Pancreas (tissue), 10 donors: ENCODE data around the gene ADAM15. TPM values are rescaled to one million over a fixed set of nuclear protein-coding genes. Genes with fewer than 3 reads are reported as not detected.

Experiments used
- ATAC-seq, 4 donors: fragments of 200-7000 bp; cut with Tn5 transposase; one replicate each; pipeline versions ENCODE4 v1.8.0 to v1.9.1; 2020; ENCODE audit warnings: mild to moderate bottlenecking in 4 of 4, moderate library complexity in 4 of 4
- DNase-seq, 6 donors: peaks; one replicate each; pipeline ENCODE4 v3.0.0-alpha.2; 2020
- FAIRE-seq: peaks from 2 replicates; lab custom pipeline; 2012; peaks lifted over from hg19 to GRCh38; lab: Jason Lieb, UNC
- H3K27ac ChIP-seq, 4 donors: fragments of 200-600 bp; sonication (generic); 1 replicate in 3 of 4; 2 replicates in 1 of 4; pipeline versions ENCODE4 v1.5.0 to v1.8.0; 2020
- H3K27me3 ChIP-seq, 4 donors: fragments of 200-600 bp; one replicate each; pipeline ENCODE4 v1.8.0; 2021
- H3K36me3 ChIP-seq, 3 donors: fragments of 200-600 bp; sonication (generic) in 1 of 3; one replicate each; pipeline versions ENCODE4 v1.5.0 to v1.8.0; 2020 to 2021
- H3K4me1 ChIP-seq, 3 donors: fragments of 200-600 bp; one replicate each; pipeline ENCODE4 v1.8.0; 2021
- H3K4me3 ChIP-seq, 4 donors: fragments of 200-600 bp; sonication (generic) in 2 of 4; one replicate each; pipeline versions ENCODE4 v1.5.0 to v1.8.0; 2020 to 2021
- H3K9me3 ChIP-seq, 4 donors: fragments of 200-600 bp; one replicate each; pipeline ENCODE4 v1.8.0; 2021
- WGBS, 2 donors: extraction: QIAGEN DNeasy Blood & Tissue Kit; methylation state at CpG; one replicate each; pipeline ENCODE4 v1.1.7; 2013; 5-methylcytosine and 5-hydroxymethylcytosine counted together
- intact Hi-C, 3 donors: fragments of 100-400 bp; cut with DNase I; formaldehyde crosslinking; loops; one replicate each; pipeline versions ENCODE4 v1.11.1 to v1.14.2; 2022
- polyA plus RNA-seq, 2 donors: library from polyadenylated mRNA; stranded (reverse); fragments of 200-250 nt; gene quantifications; one replicate each; pipeline ENCODE4 v1.2.3, GENCODE V29; 2013
- total RNA-seq, 6 donors: library from RNA; stranded (reverse); fragmentation: NEBNext Ultra II Directional in 4 of 6; extraction: Animal tissue kit (Norgen Biotek cat#: 25700) in 4 of 6; gene quantifications; one replicate each; pipeline versions ENCODE4 v1.2.1 to v1.2.4, GENCODE V29; 2021 to 2023
- TF ChIP-seq, protein P1 (sequence below), 4 donors: fragments of 200-600 bp; sonication (generic) in 3 of 4; IDR thresholded peaks; one replicate each; pipeline versions ENCODE4 v1.5.0 to v1.8.0; 2021; ENCODE audit warnings: antibody characterized with exemption in 4 of 4
- donor health status: healthy with polysubstance abuse.
- donor health status: DM: no; HTN: no; CAD: no; lungs with moderate emphysema.
- donor health status: DM: no; HTN: no; CAD: no.
- donor health status: control.
- donor health status: control.
- donor health status: Bipolar disorder and iron deficiency.
- donor health status: DM: yes; HTN: yes; CAD: no.
- donor health status: DM: no; HTN: no; CAD: no.
- donor health status: DM: no; HTN: no; CAD: no.
- donor health status: DM: yes; HTN: yes; CAD: no.

ADAM15 gene
- total and polyA plus RNA-seq, 8 donors, result 23.7 to 125 (median 35.2) TPM

DNA sequence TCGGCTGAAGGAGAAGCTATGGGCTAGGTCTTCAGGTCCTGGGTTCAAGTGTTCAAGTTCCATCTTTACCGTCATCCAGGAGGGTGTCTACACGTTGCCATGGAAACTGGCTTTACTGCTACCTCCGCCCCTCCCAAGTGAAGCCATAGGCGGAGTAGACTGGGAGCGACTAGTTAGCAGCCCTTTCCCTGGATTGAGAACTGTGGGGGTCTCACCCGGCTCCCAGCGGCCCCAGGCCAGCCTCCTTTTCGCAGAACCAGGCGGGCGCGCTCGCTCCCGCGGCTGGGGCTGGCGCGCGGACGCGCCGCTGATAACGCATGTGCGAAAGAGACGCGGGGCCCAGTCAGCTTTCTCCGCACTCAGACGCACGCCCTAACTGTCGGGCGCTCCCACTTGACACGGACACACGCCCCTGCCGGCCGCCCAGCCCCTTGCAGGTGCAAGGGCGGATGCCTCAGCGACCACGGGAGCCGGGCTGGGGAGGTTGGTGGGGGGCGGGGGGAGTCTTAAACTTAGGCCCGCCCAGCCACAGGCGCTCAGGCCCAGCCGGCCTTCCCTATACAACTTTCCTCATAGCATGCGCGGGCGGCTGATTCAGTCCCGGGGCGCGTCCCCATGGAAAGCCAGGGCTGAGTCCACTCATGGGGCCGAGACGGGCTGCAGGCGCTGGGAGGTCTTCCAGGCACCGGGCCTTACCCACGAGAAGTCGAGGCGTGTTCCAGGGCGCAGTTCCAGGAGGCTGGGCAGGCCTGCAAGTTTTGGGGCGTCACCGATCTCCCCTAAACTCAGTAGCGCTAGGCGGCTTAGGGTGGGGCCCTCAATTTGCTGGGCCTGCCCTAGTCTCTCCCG is 19.8 kb downstream of the ADAM15 start:
- DNase-seq (peak in 5 of 6 donors; percentile 68 to 89 (median 77)), FAIRE-seq (no peak), ATAC-seq (peak; percentile 84 to 90 (median 90))

DNA sequence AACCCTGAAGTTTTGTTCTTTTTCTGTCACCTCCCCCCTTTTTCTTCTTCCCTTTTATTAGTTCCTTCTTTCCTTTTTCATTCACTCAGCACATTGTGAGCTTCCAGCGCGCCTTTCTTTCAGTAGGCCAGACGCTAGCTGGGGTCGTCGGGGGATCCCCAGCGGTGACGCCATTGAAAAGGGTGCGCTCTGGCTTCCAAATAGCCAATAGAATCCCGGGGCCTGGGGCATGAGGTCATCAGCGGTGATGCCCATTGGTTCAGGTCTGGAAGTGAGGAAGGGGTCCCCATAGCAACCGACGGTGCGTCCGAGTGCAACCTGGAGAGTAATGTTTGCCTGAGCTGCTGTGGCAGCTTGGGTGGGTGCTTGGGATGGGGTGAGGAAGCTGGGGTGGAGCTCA is 20.6 kb downstream of the ADAM15 start:
- ATAC-seq (no peak), DNase-seq (peak in 2 of 6 donors; percentile 16 to 52), FAIRE-seq (no peak)
- TF ChIP-seq, protein P1, sequence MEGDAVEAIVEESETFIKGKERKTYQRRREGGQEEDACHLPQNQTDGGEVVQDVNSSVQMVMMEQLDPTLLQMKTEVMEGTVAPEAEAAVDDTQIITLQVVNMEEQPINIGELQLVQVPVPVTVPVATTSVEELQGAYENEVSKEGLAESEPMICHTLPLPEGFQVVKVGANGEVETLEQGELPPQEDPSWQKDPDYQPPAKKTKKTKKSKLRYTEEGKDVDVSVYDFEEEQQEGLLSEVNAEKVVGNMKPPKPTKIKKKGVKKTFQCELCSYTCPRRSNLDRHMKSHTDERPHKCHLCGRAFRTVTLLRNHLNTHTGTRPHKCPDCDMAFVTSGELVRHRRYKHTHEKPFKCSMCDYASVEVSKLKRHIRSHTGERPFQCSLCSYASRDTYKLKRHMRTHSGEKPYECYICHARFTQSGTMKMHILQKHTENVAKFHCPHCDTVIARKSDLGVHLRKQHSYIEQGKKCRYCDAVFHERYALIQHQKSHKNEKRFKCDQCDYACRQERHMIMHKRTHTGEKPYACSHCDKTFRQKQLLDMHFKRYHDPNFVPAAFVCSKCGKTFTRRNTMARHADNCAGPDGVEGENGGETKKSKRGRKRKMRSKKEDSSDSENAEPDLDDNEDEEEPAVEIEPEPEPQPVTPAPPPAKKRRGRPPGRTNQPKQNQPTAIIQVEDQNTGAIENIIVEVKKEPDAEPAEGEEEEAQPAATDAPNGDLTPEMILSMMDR (IDR thresholded peaks at IDR 0.05), result no peak
- WGBS, 2 donors, result 75 to 77% methylated on average over 14 of the region's 14 CpGs
- Histone ChIP-seq H3K36me3 (no peaks in the 10 kb centered on the region), H3K9me3 (no peaks in the 10 kb centered on the region), H3K27me3 (no peaks in the 10 kb centered on the region), H3K27ac (no peak overlapping the region), H3K4me3 (no peak overlapping the region), H3K4me1 (peaks cover 0 to 7% (median 0%) of the 10 kb centered on the region in 3 donors)
- intact Hi-C loops, result no loop called here

More for the DNA sequence above, 19.8 kb downstream of the ADAM15 start:
- intact Hi-C loops, result no loop called here
- Histone ChIP-seq H3K9me3 (no peaks in the 10 kb centered on the region), H3K27me3 (no peaks in the 10 kb centered on the region), H3K27ac (no peak overlapping the region), H3K36me3 (no peaks in the 10 kb centered on the region), H3K4me3 (peak overlapping the region; percentile 1 to 47 (median 16)), H3K4me1 (peaks cover 0 to 7% (median 0%) of the 10 kb centered on the region in 3 donors)
- WGBS, 2 donors, result 10 to 11% methylated on average over 60 to 61 of the region's 61 CpGs
- TF ChIP-seq, protein P1 (IDR thresholded peaks at IDR 0.05), result peak in 3 of 4 donors; percentile 14 to 37 (median 31)

DNA sequence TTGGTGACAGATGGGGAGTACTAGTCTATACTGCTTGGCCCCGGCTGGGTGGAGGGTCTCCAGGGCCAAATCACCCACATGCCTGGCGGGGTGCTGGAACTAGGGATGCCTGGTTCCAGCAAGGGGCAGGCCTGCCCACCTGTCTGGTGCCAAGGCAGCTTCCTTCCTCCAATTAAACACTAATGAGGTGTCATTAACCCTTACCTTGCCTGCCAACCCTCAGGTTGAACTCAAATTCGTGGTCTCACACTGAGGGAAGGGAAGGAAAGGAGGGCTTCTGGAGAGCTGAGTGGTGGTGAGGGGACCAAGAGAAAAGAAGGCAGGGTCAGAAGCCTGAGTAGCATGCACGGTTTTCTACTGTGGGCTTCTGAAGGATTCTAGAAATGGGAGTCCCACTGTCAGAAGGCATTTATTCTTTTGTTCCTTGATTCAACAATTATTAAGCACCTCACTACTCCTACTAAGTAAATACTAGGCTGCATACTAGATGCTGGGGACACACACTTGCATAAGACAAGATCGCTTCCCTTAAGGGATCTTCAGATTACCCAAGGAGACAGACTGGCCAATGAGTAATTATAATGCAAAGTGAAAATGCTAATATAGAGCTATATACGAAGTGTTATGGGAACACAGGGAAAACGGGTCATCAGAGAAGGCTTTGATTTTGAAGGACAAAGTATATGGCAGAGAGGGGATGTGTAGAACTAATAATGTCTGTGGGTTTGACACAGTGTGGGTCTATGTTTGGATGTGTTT is 21.6 kb downstream of the ADAM15 start:
- H3K27me3 ChIP-seq, result no peaks in the 10 kb centered on the region
- TF ChIP-seq, protein P1 (IDR thresholded peaks at IDR 0.05), result no peak
- DNase-seq, result peak in 2 of 6 donors; percentile 17 to 29
- peaks cover 0 to 7% (median 0%) of the 10 kb centered on the region in 3 donors for H3K4me1 ChIP-seq
- no peaks in the 10 kb centered on the region for H3K9me3 ChIP-seq
- H3K4me3 ChIP-seq, result no peak overlapping the region
- intact Hi-C loops, result no loop called here
- no peak for ATAC-seq
- FAIRE-seq, result no peak
- WGBS, 2 donors, result 57 to 62% methylated on average over 7 of the region's 7 CpGs
- no peak overlapping the region for H3K27ac ChIP-seq
- no peaks in the 10 kb centered on the region for H3K36me3 ChIP-seq

DNA sequence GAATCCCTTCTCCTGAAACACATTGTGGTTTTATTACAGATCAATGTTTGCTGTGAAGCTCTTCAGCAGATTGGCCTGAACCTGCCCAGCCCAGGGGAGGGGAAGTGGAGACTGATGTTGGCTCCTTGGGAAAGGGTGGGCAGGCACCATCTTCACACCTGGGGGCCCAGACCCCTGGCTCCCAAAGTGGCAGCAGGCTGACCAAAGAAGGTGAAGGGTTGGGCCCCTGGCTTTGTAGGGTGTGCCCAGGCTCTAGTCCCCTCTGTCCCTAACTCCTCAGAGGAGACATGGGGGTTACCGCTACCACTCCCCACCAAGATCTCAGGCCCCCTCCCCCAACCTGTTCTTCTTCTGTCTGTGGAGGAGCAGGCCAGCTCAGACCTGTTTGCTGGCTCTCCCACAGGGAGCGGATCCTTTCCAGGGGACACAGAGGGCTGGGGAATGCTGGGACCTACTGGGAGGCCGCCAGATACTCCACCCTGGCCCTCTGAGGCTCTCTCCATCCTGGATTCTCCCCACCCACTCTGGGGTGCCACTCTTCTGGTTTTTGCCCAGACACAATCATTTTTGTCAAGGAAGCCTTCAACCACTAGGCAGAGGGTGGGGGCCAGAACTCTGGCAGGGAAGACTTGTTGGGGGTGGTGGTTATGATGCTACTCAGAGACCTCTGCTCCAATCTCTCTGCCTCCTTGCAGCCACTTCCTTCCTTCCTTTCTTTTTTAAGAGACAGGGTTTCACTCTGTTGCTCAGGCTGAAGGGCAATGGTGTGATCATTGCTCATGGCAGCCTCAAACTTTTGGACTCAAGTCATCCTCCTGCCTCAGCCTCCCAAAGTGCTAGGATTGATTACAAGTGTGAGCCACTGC is 22.5 kb downstream of the ADAM15 start:
- H3K36me3 ChIP-seq, result no peaks in the 10 kb centered on the region
- no peaks in the 10 kb centered on the region for H3K27me3 ChIP-seq
- TF ChIP-seq, protein P1 (IDR thresholded peaks at IDR 0.05), result no peak
- H3K9me3 ChIP-seq, result no peaks in the 10 kb centered on the region
- ATAC-seq (no peak), FAIRE-seq (no peak), DNase-seq (peak in 2 of 6 donors; percentile 12 to 46)
- 95 to 97% methylated on average over 3 of the region's 3 CpGs for WGBS, 2 donors
- H3K4me3 ChIP-seq, result no peak overlapping the region
- H3K4me1 ChIP-seq, result peaks cover 0 to 7% (median 0%) of the 10 kb centered on the region in 3 donors
- intact Hi-C loops, result no loop called here
- H3K27ac ChIP-seq, result no peak overlapping the region
